T-helper 2 cell (primary cell): Measurements from ENCODE around the gene PEX16.

Experiments
- DNase-seq, 5 experiments: peaks; one replicate each; pipeline versions ENCODE4 v3.0.0 to v3.0.0-alpha.2; 2012 to 2022

The PEX16 gene

DNA sequence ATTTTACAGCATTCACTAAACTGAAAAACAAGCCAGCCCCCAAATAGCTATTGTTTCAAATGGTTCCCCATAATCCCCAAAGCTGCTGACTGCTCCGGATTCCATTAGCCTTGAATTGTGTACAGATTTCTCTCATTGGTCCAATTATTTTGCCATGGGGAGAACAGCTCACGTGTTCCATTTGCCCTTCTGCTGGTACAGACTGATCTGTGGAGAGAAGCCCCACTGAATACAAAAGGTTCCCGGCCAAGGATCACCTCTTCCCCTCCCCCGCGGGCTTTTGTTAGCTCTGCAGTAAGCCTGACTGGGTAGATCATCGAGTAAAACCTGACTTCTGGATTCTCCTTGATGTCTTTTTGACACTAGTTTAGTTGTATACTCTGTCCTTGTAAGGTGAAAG is 41.3 kb downstream of the PEX16 start:
- no peak for DNase-seq

DNA sequence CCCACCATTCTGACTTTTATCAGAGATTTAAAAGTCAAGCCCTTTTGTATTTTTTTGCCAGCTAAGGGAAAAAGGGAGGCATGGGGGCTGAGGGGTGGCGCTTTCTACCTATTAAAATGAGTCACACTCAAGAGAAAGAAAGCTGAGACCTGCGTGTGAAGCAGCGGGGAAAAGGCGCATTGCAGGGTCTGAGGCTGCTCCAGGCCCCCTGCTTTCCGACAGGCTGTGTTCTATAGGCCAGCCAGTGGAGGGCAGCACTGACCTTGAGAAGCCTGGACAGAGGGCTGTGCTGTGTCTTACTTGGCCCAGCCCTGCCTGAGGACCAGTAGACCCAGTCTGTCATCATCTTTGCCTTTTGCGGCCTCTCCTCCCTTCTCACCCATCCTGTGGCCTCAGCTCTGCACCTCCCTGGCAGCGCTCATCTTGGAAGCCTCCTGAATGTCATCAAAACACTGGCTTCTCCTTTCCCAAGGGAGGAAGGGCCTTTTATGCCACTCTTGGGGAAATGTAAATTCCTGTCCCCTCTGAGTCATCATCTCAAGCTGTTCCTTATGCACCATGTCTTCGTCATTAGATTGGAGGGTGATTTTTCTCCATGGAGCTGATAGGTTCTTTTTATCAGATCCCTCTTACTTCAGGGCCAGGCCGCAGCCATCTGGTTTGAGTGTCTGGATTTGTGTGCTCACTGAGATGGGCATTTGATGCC is 44.9 kb downstream of the PEX16 start:
- peak in 1 of 5 experiments; percentile 42 for DNase-seq

DNA sequence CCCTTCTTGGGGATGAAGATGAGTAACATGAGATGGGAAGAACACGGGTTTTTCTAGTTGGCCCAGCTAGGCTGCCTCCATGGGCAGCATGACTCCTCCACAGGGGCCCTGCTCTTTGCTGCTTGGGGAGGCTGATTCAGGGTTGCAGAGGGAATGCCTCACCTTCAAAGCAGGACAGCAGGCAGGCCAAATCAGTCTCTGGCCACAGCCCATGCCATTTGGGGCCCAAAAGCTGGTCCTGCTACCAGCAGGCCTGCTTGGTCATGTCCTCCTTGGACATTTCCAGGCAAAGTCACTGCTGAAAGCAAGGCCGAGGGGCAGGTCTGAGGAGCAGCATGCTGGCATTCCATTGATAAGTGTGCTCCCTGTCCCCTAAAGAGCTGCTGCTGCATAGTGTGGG is 46.0 kb downstream of the PEX16 start:
- DNase-seq: no peak

DNA sequence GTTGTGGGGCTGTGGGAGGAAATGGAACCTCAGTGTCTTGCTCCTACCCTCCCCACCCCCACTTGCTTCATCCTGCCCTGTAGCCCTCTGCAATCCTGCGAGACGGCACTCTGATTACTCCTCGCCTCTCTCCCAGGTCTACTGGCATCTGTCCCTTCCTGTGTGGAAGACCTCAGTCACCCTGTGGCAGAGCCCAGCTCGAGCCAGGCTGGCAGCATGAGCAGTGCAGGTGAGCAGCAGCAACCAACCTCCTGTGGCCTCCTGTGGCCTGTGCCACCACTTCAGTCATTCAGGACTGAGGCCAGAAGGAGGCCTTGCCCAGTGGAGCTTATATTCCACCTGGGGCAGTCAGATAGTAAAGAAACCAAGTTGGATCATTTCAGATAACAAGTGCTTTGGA is 47.0 kb downstream of the PEX16 start:
- DNase-seq: no peak

DNA sequence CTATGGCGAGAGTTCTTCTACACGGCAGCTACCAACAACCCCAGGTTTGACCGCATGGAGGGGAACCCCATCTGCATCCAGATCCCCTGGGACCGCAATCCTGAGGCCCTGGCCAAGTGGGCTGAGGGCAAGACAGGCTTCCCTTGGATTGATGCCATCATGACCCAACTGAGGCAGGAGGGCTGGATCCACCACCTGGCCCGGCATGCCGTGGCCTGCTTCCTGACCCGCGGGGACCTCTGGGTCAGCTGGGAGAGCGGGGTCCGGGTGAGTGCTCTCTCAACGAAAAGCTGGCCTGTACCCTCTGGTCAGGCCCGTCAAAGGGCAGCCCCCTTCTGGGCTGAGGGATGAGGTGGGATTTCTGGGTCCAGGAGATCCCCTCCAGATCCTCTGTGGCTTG is 48.1 kb downstream of the PEX16 start:
- no peak for DNase-seq

DNA sequence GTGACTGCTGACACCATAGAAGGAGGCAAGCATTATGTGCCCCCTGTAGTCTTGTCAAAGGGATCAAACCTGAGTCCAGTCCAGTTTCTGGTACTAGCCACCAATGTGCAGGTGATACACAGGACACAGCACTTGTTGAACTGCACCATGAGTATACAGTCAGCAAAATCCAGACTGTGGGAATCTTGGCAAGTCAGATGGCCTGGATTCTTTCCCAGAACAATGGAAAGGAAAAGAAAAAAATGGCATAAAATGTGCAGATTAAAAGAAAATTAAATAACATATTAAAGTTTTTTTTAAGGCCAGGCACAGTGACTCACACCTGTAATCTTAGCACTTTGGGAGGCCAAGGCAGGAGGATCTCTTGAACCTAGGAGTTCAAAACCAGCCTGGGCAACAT is 53.6 kb downstream of the PEX16 start:
- DNase-seq: no peak

DNA sequence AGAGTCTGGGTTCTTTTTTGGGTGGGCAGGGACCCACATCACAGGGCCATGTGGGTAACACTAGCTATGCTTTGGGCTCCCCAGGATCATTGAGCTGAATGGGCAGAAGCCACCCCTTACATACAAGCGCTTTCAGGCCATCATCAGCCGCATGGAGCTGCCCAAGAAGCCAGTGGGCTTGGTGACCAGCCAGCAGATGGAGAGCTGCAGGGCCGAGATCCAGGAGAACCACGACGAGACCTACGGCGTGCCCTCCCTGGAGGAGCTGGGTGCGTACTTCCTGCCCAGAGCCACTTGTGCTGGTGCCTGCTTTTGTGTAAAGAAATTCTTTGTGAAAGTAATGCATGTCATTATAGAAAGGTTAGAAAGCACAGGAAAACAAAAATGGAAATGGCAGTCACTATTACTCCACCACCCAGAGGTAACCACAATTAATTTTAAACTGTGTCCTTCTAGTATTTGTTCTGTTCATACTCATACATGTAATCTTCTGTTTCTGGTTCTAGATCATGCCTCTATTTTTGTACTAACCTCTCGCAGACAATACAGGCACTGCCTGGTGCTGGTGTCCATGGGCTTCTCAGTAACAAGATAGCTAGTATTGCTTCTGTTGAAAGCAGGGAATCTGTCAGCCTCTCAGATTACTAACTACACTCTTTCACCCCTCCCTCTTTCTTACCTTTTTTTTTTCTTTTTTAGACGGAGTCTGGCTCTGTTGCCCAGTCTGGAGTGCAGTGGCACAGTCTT is 56.7 kb downstream of the PEX16 start:
- no peak for DNase-seq

DNA sequence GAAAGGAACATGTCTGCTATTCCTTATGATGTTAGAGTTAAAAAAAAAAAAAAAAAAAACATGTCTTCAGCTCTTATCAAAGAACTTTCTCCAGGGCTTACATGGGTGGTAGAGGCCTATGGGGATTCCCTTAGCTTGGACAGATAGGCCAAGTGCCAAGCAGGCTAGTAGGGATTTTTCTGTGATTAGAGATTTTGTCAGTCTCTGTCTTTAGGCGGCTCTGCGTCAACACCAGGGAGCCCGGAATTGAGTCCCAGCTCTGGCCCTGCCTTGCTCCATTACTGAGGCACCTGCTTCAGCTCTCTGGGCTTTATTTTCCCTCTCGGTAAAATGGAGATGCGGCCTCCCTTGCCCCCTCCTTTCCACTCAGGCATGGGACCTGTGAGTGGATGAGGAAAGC is 57.3 kb downstream of the PEX16 start:
- DNase-seq: no peak
